Measurements from ENCODE around the gene IGSF9. TPM values are rescaled to one million over a fixed set of nuclear protein-coding genes. Genes with fewer than 3 reads are reported as not detected.

The IGSF9 gene
- total and polyA plus RNA-seq, 2 experiments from 2014 or later = 10.3 to 27.6 TPM

GRCh38 chr1:159982280-159982679 is 36.9 kb upstream of the IGSF9 start (continued):
- TF ChIP-seq EZH2 (IDR thresholded peaks at IDR 0.05; ENCODE audit: low read depth, unreplicated experiment) = no peak

DNA sequence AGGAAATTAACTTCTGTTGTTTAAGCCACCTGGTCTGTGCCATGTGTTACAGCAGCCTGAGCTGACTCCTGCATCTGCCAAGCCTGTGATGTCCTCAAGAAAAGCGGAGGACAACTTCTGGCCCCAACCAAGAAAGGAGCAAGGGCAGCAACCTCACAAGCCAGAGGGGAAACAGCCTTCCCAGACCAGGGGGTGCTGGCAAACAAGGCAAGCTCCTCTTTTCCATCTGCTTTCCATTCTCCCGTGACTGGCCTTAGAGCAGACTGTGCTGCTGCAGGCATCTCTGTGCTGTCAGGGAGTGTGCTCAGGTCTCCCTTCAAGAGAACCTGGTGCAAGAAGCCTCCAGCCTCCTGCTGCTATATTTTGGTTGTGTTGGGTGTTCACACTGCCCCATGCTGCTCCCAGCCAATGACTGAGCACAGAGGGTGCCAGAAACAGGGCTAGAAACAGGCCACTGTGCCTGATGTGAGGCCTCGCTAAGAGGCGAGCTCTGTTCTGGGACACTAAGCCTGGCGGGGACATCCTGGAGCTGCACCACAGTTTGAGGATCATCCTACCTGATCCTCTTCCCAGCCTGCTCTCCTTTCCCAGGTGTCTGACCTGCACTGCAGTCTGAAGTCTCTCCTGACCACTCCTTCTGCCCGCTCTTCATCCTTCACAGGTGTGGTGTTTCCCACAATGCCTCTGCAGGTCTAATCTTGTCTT is 36.1 kb upstream of the IGSF9 start:
- H3K4me3 Mint-ChIP-seq = no peak overlapping the region
- H3K4me1 Mint-ChIP-seq = peaks cover 3% of the 10 kb centered on the region
- H3K9me2 ChIP-seq (ENCODE audit: insufficient read depth) = 0 out of 2 replicates have a peak, but pooled peaks cover 5% of the 10 kb centered on the region
- no peaks in the 10 kb centered on the region for H3F3A ChIP-seq (replicated peaks; ENCODE audit: low read depth)
- H3K4me1 ChIP-seq (ENCODE audit: insufficient read depth) = no peaks in the 10 kb centered on the region
- H3K27ac ChIP-seq (ENCODE audit: low read depth) = no peak overlapping the region
- no peak overlapping the region for H3K4me2 ChIP-seq
- no peaks in the 10 kb centered on the region for H3K9me3 Mint-ChIP-seq
- ATAC-seq (no peak), DNase-seq (ENCODE audit: low spot score) (no peak)
- no peak overlapping the region for H3K4me3 ChIP-seq
- peaks cover under 1% of the 10 kb centered on the region; the same call in 1 of the 2 replicates for H3K27me3 ChIP-seq (ENCODE audit: insufficient read depth)
- no peaks in the 10 kb centered on the region for H3K36me3 ChIP-seq (ENCODE audit: insufficient read depth)
- H3K27me3 Mint-ChIP-seq (ENCODE audit: insufficient read depth, low read depth, poor library complexity) = peaks cover 5% of the 10 kb centered on the region
- no peaks in the 10 kb centered on the region for H4K20me1 ChIP-seq (replicated peaks; ENCODE audit: insufficient read depth)
- H2AFZ ChIP-seq = no peak overlapping the region
- TF ChIP-seq, protein P1, sequence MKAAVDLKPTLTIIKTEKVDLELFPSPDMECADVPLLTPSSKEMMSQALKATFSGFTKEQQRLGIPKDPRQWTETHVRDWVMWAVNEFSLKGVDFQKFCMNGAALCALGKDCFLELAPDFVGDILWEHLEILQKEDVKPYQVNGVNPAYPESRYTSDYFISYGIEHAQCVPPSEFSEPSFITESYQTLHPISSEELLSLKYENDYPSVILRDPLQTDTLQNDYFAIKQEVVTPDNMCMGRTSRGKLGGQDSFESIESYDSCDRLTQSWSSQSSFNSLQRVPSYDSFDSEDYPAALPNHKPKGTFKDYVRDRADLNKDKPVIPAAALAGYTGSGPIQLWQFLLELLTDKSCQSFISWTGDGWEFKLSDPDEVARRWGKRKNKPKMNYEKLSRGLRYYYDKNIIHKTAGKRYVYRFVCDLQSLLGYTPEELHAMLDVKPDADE (IDR thresholded peaks at IDR 0.05) = no peak
- TF ChIP-seq NANOG (IDR thresholded peaks at IDR 0.05; ENCODE audit: borderline replicate concordance) (no peak), ZNF462 (CRISPR knock-in tag; IDR thresholded peaks at IDR 0.05) (no peak), CREB1 (CRISPR knock-in tag; IDR thresholded peaks at IDR 0.05; ENCODE audit: low read depth) (no peak), STAT1 (IDR thresholded peaks at IDR 0.05; ENCODE audit: unreplicated experiment) (no peak), EZH2 (IDR thresholded peaks at IDR 0.05; ENCODE audit: low read depth, unreplicated experiment) (no peak)
- no peaks in the 10 kb centered on the region for H3K36me3 Mint-ChIP-seq (ENCODE audit: low read depth)
- no peak overlapping the region for H3K27ac Mint-ChIP-seq
- no peaks in the 10 kb centered on the region for H3K79me2 ChIP-seq (replicated peaks; ENCODE audit: insufficient read depth)
